Panc1 (cell line): ENCODE results near the gene VSNL1. TPM values are rescaled to one million over a fixed set of nuclear protein-coding genes. Genes with fewer than 3 reads are reported as not detected.

Source experiments
- ATAC-seq: fragments of 200-7000 bp; cut with Tn5 transposase; 2 replicates; pipeline ENCODE4 v1.9.1; 2020; ENCODE audit warnings: mild to moderate bottlenecking, moderate library complexity
- BruUV-seq: library from RNA; stranded (reverse); fragments of 400-500 nt; replicated peaks from 2 replicates; lab custom pipeline; 2021; lab: Mats Ljungman, UMichigan
- CTCF ChIA-PET: fragments of 300-600 bp; sonication (Branson Sonifier 250); formaldehyde crosslinking; loops from one replicate; lab custom pipeline; 2022; ENCODE audit warnings: antibody characterized with exemption; lab: Charles Lee
- POLR2A ChIA-PET: fragments of 300-600 bp; sonication (Branson Sonifier 250); formaldehyde crosslinking; loops from one replicate; lab custom pipeline; 2022; ENCODE audit warnings: antibody characterized with exemption; lab: Charles Lee
- DNase-seq: peaks from one replicate; pipeline ENCODE4 v3.0.0-alpha.2; 2010; ENCODE audit warnings: low read depth, low spot score
- H3K27ac ChIP-seq: 2 replicates; pipeline ENCODE4 v1.5.1; 2011; ENCODE audit warnings: mild to moderate bottlenecking, low read length, inconsistent platforms
- H3K27me3 ChIP-seq: fragments of 200-500 bp; sonication (Bioruptor generic); 2 replicates; pipeline ENCODE4 v1.6.0; 2014; ENCODE audit warnings: low read length, inconsistent platforms; ENCODE audit not compliant: control insufficient read depth, insufficient read depth
- H3K36me3 ChIP-seq: fragments of 200-500 bp; sonication (Bioruptor generic); 2 replicates; pipeline ENCODE4 v1.5.1; 2014; ENCODE audit warnings: inconsistent platforms, mild to moderate bottlenecking, low read length, moderate library complexity; ENCODE audit not compliant: control insufficient read depth, insufficient read depth
- H3K4me1 ChIP-seq: 2 replicates; pipeline ENCODE4 v1.5.1; 2011; ENCODE audit warnings: inconsistent platforms, mild to moderate bottlenecking, low read length, moderate library complexity; ENCODE audit not compliant: control insufficient read depth, insufficient read depth
- H3K4me3 ChIP-seq, 2 experiments: 2 replicates each; pipeline ENCODE4 v1.5.1; 2011 to 2012; ENCODE audit warnings: low read depth in 2 of 2, low read length in 2 of 2, mild to moderate bottlenecking in 2 of 2, inconsistent platforms in 1 of 2, moderate library complexity in 1 of 2
- H3K9me3 ChIP-seq: fragments of 200-500 bp; sonication (Bioruptor generic); 2 replicates; pipeline ENCODE4 v1.5.1; 2014; ENCODE audit warnings: low read depth, mild to moderate bottlenecking, inconsistent platforms, low read length, moderate library complexity; ENCODE audit not compliant: control insufficient read depth, insufficient read depth
- CTCF ChIP-seq: fragments of 450-650 bp; IDR thresholded peaks from 2 replicates; pipeline ENCODE4 v1.5.1; 2017; ENCODE audit warnings: mild to moderate bottlenecking
- POLR2AphosphoS5 ChIP-seq: IDR thresholded peaks from 2 replicates; pipeline ENCODE4 v1.6.1; 2012; ENCODE audit warnings: mild to moderate bottlenecking, low read depth, low read length, moderate library complexity
- REST ChIP-seq, 2 experiments: IDR thresholded peaks; 2 replicates each; pipeline ENCODE4 v1.6.1; 2011 to 2012; ENCODE audit warnings: low read depth in 2 of 2, control low read depth in 1 of 2, low read length in 1 of 2, mild to moderate bottlenecking in 1 of 2, moderate library complexity in 1 of 2; ENCODE audit not compliant: insufficient read depth in 1 of 2
- SIN3A ChIP-seq: IDR thresholded peaks from 2 replicates; pipeline ENCODE4 v1.6.1; 2012; ENCODE audit warnings: low read depth, mild to moderate bottlenecking, low read length, moderate library complexity, borderline replicate concordance; ENCODE audit not compliant: insufficient read depth
- TCF7L2 ChIP-seq: IDR thresholded peaks from 2 replicates; pipeline ENCODE4 v1.6.1; 2011; ENCODE audit warnings: mild to moderate bottlenecking, low read depth, low read length, inconsistent platforms
- in situ Hi-C: cut with HindIII; loops from 2 replicates; pipeline ENCODE4 v1.10.0; 2016; ENCODE audit warnings: low sequenced_read_pairs, low pct_unique_long_range_greater_than_20kb
- intact Hi-C: fragments of 100-400 bp; cut with micrococcal nuclease; formaldehyde crosslinking; loops from one replicate; pipeline ENCODE4 v1.10.0; 2022; ENCODE audit not compliant: unreplicated experiment
- total RNA-seq: library from RNA; stranded (reverse); gene quantifications from one replicate; pipeline ENCODE4 v1.2.1, GENCODE V29; 2021; ENCODE audit not compliant: unreplicated experiment

VSNL1 gene
- total RNA-seq, 1 experiment from 2014 or later, result not detected

- Histone ChIP-seq H3K36me3 (no peaks in the 10 kb centered on the region), H3K4me1 (no peaks in the 10 kb centered on the region), H3K9me3 (no peaks in the 10 kb centered on the region), H3K27ac (no peak overlapping the region), H3K27me3 (no peaks in the 10 kb centered on the region), H3K4me3 (no peak overlapping the region)
- ChIA-PET POLR2A (no interaction called here), CTCF (no interaction called here)
- BruUV-seq, result no TSS peak
- intact Hi-C loops (no loop called here), in situ Hi-C loops (no loop called here)
- DNase-seq (no peak), ATAC-seq (no peak)
- no peak for TF ChIP-seq CTCF
- TF ChIP-seq SIN3A, result no peak
- TF ChIP-seq POLR2AphosphoS5, result no peak
- no peak for TF ChIP-seq REST (IDR thresholded peaks at IDR 0.05; ENCODE audit: insufficient read depth in 1 of 2, low read depth in 2 of 2, low read length in 1 of 2)
- no peak for TF ChIP-seq TCF7L2
Observed at GRCh38 chr2:17600556-17601204, 60.2 kb downstream of the VSNL1 start.

- Histone ChIP-seq H3K9me3 (no peaks in the 10 kb centered on the region), H3K36me3 (no peaks in the 10 kb centered on the region), H3K4me3 (no peak overlapping the region), H3K4me1 (no peaks in the 10 kb centered on the region), H3K27me3 (no peaks in the 10 kb centered on the region), H3K27ac (no peak overlapping the region)
- ChIA-PET POLR2A (no interaction called here), CTCF (no interaction called here)
- DNase-seq (no peak), ATAC-seq (no peak)
- in situ Hi-C loops, result no loop called here
- intact Hi-C loops, result no loop called here
- no TSS peak for BruUV-seq
- no peak for TF ChIP-seq REST (IDR thresholded peaks at IDR 0.05; ENCODE audit: insufficient read depth in 1 of 2, low read depth in 2 of 2, low read length in 1 of 2)
- TF ChIP-seq CTCF, result no peak
Observed at GRCh38 chr2:17604050-17604449, 63.6 kb downstream of the VSNL1 start.
